Heart left ventricle (tissue), 13 donors: ENCODE results near the gene SYDE1.

ENCODE experiments used
- CTCF ChIP-seq, 12 donors: fragments of 200-600 bp; sonication (generic) in 4 of 12; IDR thresholded peaks; one replicate each; pipeline versions ENCODE4 v1.5.0 to v1.8.0; 2018 to 2022; ENCODE audit warnings: antibody characterized with exemption in 12 of 12, mild to moderate bottlenecking in 5 of 12
- POLR2A ChIP-seq, 2 donors: fragments of 450-650 bp; IDR thresholded peaks; one replicate each; pipeline ENCODE4 v1.6.1; 2017; ENCODE audit warnings: antibody characterized with exemption in 2 of 2, mild to moderate bottlenecking in 2 of 2, moderate library complexity in 2 of 2
- donor health status: ischemic (EF 13 %, LVEDD 7.1; RV severe dilation, severe dysfunction).
- donor health status: DM: no; HTN: yes; CAD: no.
- donor health status: DM: no; HTN: no; CAD: no.
- donor health status: ischemic (EF 25% LVEDD 6.9; RV normal size, moderate dysfunction).
- donor health status: ischemic (EF 25% LVEDD 5.7; RV mildly dilated, moderate dysfunction).
- donor health status: ischemic (EF 35%, LVEDD 5.7; RV mildly dilated, moderate dysfunction).
- donor health status: nonischemic (EF 11% LVEDD 7.7; RV severe dilation, severe dysfunction).
- donor health status: DM: yes; HTN: yes; CAD: no.
- donor health status: PGD.
- donor health status: ischemic (EF 29% LVEDD 5.4; RV normal size, mild dysfunction).
- donor health status: nonischemic (EF 23%, LVEDD 6.1; RV moderate dilation, normal function).

- TF ChIP-seq CTCF (IDR thresholded peaks at IDR 0.05) (no peak), POLR2A (IDR thresholded peaks at IDR 0.05) (no peak)
These were observed 33.9 kb downstream of the SYDE1 start for GRCh38 chr19:15141143-15141542.
